H9 (cell line): ENCODE results near the gene PRPF6. TPM values are rescaled to one million over a fixed set of nuclear protein-coding genes. Genes with fewer than 3 reads are reported as not detected.

Experiments used
- DNase-seq: peaks from one replicate; pipeline ENCODE4 v3.0.0-alpha.2; 2017
- H2AFZ ChIP-seq: one replicate; pipeline ENCODE4 v1.6.1; 2013; ENCODE audit warnings: mild to moderate bottlenecking, low read length, control low read depth, moderate library complexity
- H2AK5ac ChIP-seq: 2 replicates; pipeline ENCODE4 v1.6.1; 2013; ENCODE audit warnings: low read length, control low read depth, mixed read lengths; ENCODE audit not compliant: insufficient read length
- H2BK120ac ChIP-seq: one replicate; pipeline ENCODE4 v1.6.1; 2013; ENCODE audit warnings: low read depth, mild to moderate bottlenecking, low read length, control low read depth, inconsistent platforms; ENCODE audit not compliant: poor library complexity, severe bottlenecking
- H2BK12ac ChIP-seq: 2 replicates; pipeline ENCODE4 v1.6.1; 2013; ENCODE audit warnings: low read length, control low read depth, mixed read lengths, low read depth; ENCODE audit not compliant: insufficient read length
- H2BK15ac ChIP-seq: 2 replicates; pipeline ENCODE4 v1.6.1; 2013; ENCODE audit warnings: low read depth, low read length, control low read depth
- H2BK20ac ChIP-seq: one replicate; pipeline ENCODE4 v1.6.1; 2013; ENCODE audit warnings: low read depth, mild to moderate bottlenecking, low read length, control low read depth, inconsistent platforms; ENCODE audit not compliant: poor library complexity, severe bottlenecking
- H2BK5ac ChIP-seq: 2 replicates; pipeline ENCODE4 v1.6.1; 2013; ENCODE audit warnings: low read length, control low read depth, mixed read lengths; ENCODE audit not compliant: insufficient read length
- H3K14ac ChIP-seq: 2 replicates; pipeline ENCODE4 v1.6.1; 2013; ENCODE audit warnings: low read length, control low read depth; ENCODE audit not compliant: insufficient read depth
- H3K18ac ChIP-seq: 2 replicates; pipeline ENCODE4 v1.6.1; 2013; ENCODE audit warnings: low read depth, mild to moderate bottlenecking, mixed read lengths, low read length, control low read depth; ENCODE audit not compliant: insufficient read length
- H3K23ac ChIP-seq: 2 replicates; pipeline ENCODE4 v1.6.1; 2013; ENCODE audit warnings: low read length, control low read depth, mixed read lengths, low read depth; ENCODE audit not compliant: insufficient read length
- H3K23me2 ChIP-seq: 2 replicates; pipeline ENCODE4 v1.6.1; 2013; ENCODE audit warnings: low read depth, mild to moderate bottlenecking, mixed read lengths, low read length, control low read depth; ENCODE audit not compliant: insufficient read length, poor library complexity, severe bottlenecking
- H3K27ac ChIP-seq: 2 replicates; pipeline ENCODE4 v1.5.1; 2013; ENCODE audit warnings: low read length, control low read depth, mixed read lengths, low read depth; ENCODE audit not compliant: insufficient read length
- H3K27me3 ChIP-seq: 2 replicates; pipeline ENCODE4 v1.6.1; 2013; ENCODE audit warnings: low read length, control low read depth, inconsistent platforms; ENCODE audit not compliant: insufficient read depth
- H3K4ac ChIP-seq: 2 replicates; pipeline ENCODE4 v1.6.1; 2013; ENCODE audit warnings: low read depth, mild to moderate bottlenecking, control low read depth, inconsistent platforms, low read length, moderate library complexity
- H3K4me1 ChIP-seq: 2 replicates; pipeline ENCODE4 v1.6.1; 2013; ENCODE audit warnings: low read length, control low read depth, inconsistent platforms; ENCODE audit not compliant: insufficient read depth
- H3K4me2 ChIP-seq: 2 replicates; pipeline ENCODE4 v1.6.1; 2013; ENCODE audit warnings: low read length, control low read depth, mixed read lengths; ENCODE audit not compliant: insufficient read length, insufficient read depth
- H3K56ac ChIP-seq: 2 replicates; pipeline ENCODE4 v1.6.1; 2013; ENCODE audit warnings: low read depth, mild to moderate bottlenecking, mixed read lengths, low read length, control low read depth; ENCODE audit not compliant: insufficient read length
- H3K79me1 ChIP-seq: 2 replicates; pipeline ENCODE4 v1.6.1; 2013; ENCODE audit warnings: low read depth, mild to moderate bottlenecking, moderate library complexity, low read length, control low read depth, inconsistent platforms; ENCODE audit not compliant: insufficient read depth, poor library complexity, severe bottlenecking
- H3K79me2 ChIP-seq: 2 replicates; pipeline ENCODE4 v1.6.1; 2013; ENCODE audit warnings: low read length, control low read depth, inconsistent platforms; ENCODE audit not compliant: insufficient read depth
- H3K9ac ChIP-seq: 2 replicates; pipeline ENCODE4 v1.6.1; 2013; ENCODE audit warnings: low read length, control low read depth, mixed read lengths; ENCODE audit not compliant: insufficient read length; ENCODE audit errors: extremely low read depth
- H3K9me3 ChIP-seq: one replicate; pipeline ENCODE4 v1.6.1; 2013; ENCODE audit warnings: low read depth, low read length, inconsistent platforms; ENCODE audit not compliant: control insufficient read depth
- H3T11ph ChIP-seq: one replicate; pipeline ENCODE4 v1.6.1; 2013; ENCODE audit warnings: mild to moderate bottlenecking, low read length, control low read depth, inconsistent platforms
- H4K20me1 ChIP-seq: one replicate; pipeline ENCODE4 v1.6.1; 2013; ENCODE audit not compliant: control insufficient read depth, insufficient read length, insufficient read depth
- H4K5ac ChIP-seq: 2 replicates; pipeline ENCODE4 v1.6.1; 2013; ENCODE audit warnings: low read depth, mild to moderate bottlenecking, mixed read lengths, low read length, control low read depth; ENCODE audit not compliant: insufficient read length
- H4K8ac ChIP-seq: replicated peaks from 2 replicates; pipeline ENCODE4 v1.6.1; 2013; ENCODE audit warnings: low read length, control low read depth, mixed read lengths, low read depth; ENCODE audit not compliant: insufficient read length
- H4K91ac ChIP-seq: 2 replicates; pipeline ENCODE4 v1.6.1; 2013; ENCODE audit warnings: low read depth, mild to moderate bottlenecking, moderate library complexity, mixed read lengths, low read length, control low read depth; ENCODE audit not compliant: insufficient read length
- H3K27ac Mint-ChIP-seq, 3 experiments: 2 replicates in 2 of 3; 3 replicates in 1 of 3; pipeline ENCODE4 v1.8.0; 2020 to 2021; ENCODE audit warnings: mixed read lengths in 3 of 3, mild to moderate bottlenecking in 1 of 3, moderate library complexity in 1 of 3
- H3K27me3 Mint-ChIP-seq: 2 replicates; pipeline ENCODE4 v1.8.0; 2021; ENCODE audit warnings: low read depth, mild to moderate bottlenecking, moderate library complexity, mixed read lengths
- H3K36me3 Mint-ChIP-seq, 3 experiments: 2 replicates in 2 of 3; 3 replicates in 1 of 3; pipeline ENCODE4 v1.8.0; 2020 to 2021; ENCODE audit warnings: low read depth in 3 of 3, mixed read lengths in 3 of 3; ENCODE audit not compliant: insufficient read depth in 1 of 3
- H3K4me1 Mint-ChIP-seq, 2 experiments: 2 replicates each; pipeline ENCODE4 v1.8.0; 2020; ENCODE audit warnings: mixed read lengths in 2 of 2
- H3K4me3 Mint-ChIP-seq, 2 experiments: 2 replicates in 1 of 2; 3 replicates in 1 of 2; pipeline ENCODE4 v1.8.0; 2020 to 2021; ENCODE audit warnings: mild to moderate bottlenecking in 2 of 2, mixed read lengths in 2 of 2, moderate library complexity in 1 of 2
- H3K9me3 Mint-ChIP-seq, 2 experiments: 2 replicates in 1 of 2; 3 replicates in 1 of 2; pipeline ENCODE4 v1.8.0; 2020; ENCODE audit warnings: mild to moderate bottlenecking in 2 of 2, mixed read lengths in 2 of 2, moderate library complexity in 1 of 2
- CTCF ChIP-seq: fragments of 200-600 bp; sonication (generic); conservative IDR thresholded peaks from 3 replicates; pipeline ENCODE4 v1.8.0; 2021; ENCODE audit warnings: antibody characterized with exemption, mild to moderate bottlenecking
- WGBS: extraction: QIAGEN DNeasy Blood & Tissue Kit; methylation state at CpG from one replicate; pipeline ENCODE4 v1.1.7; 2013; ENCODE audit warnings: missing lambda C conversion rate, low lambda C conversion rate, mixed read lengths; ENCODE audit not compliant: insufficient read length; ENCODE audit errors: extremely low coverage; 5-methylcytosine and 5-hydroxymethylcytosine counted together
- total RNA-seq: library from RNA; stranded (reverse); gene quantifications from 2 replicates; pipeline ENCODE4 v1.2.1, GENCODE V29; 2021

The PRPF6 gene
- total RNA-seq, 1 experiment from 2014 or later = 87.9 TPM

GRCh38 chr20:64069614-64070243, 88.8 kb downstream of the PRPF6 start:
- Histone ChIP-seq H2BK20ac (no peak overlapping the region), H4K20me1 (no peaks in the 10 kb centered on the region), H4K8ac (no peak overlapping the region), H3K56ac (no peak overlapping the region), H2AK5ac (no peak overlapping the region), H3K23ac (no peak overlapping the region), H2BK120ac (no peak overlapping the region), H3T11ph (no peak overlapping the region), H4K91ac (no peak overlapping the region), H3K4ac (no peak overlapping the region), H3K4me1 (peaks cover 1% of the 10 kb centered on the region; the same call in 1 of the 2 replicates), H3K9me3 (no peaks in the 10 kb centered on the region), H3K23me2 (no peaks in the 10 kb centered on the region), H2BK15ac (no peak overlapping the region), H3K79me1 (no peaks in the 10 kb centered on the region), H3K27me3 (no peaks in the 10 kb centered on the region), H2BK12ac (no peak overlapping the region), H3K4me2 (no peak overlapping the region), H4K5ac (no peak overlapping the region), H3K9ac (no peak overlapping the region), H3K18ac (no peak overlapping the region), H2BK5ac (no peak overlapping the region), H3K27ac (no peak overlapping the region), H2AFZ (no peak overlapping the region), H3K14ac (no peak overlapping the region), H3K79me2 (no peaks in the 10 kb centered on the region)
- peak; percentile 91 for TF ChIP-seq CTCF
- WGBS = no CpG with 5 or more reads among the region's 14 CpGs
- Mint-ChIP-seq H3K27me3 (peaks cover 1% of the 10 kb centered on the region), H3K4me1 (peaks cover 16 to 26% of the 10 kb centered on the region in 2 experiments), H3K27ac (peak overlapping the region in 1 of 3 experiments; percentile 52; a peak in 1 of 7 replicates), H3K36me3 (peaks cover 0 to 3% (median 0%) of the 10 kb centered on the region in 3 experiments; a peak in 4 of 7 replicates), H3K9me3 (no peaks in the 10 kb centered on the region), H3K4me3 (no peak overlapping the region)
- peak; percentile 82 for DNase-seq
